ENCODE data around the gene RNF43.

Gene RNF43

GRCh38 chr17:58384897-58385296 is 32.4 kb downstream of the RNF43 start:
- H3K27ac ChIP-seq (ENCODE audit: low read length) = no peak overlapping the region
- H3K9me3 ChIP-seq (ENCODE audit: insufficient read depth, low read length) = no peaks in the 10 kb centered on the region
- no peak overlapping the region for H3K4me2 ChIP-seq (ENCODE audit: low read length)
- H3K4me3 ChIP-seq (ENCODE audit: low read length) = no peak overlapping the region
- H3K79me2 ChIP-seq (ENCODE audit: low read length) = no peaks in the 10 kb centered on the region
- H3K9ac ChIP-seq (ENCODE audit: low read length) = no peak overlapping the region
- H4K20me1 ChIP-seq (ENCODE audit: insufficient read depth, low read length) = no peaks in the 10 kb centered on the region
- H2AFZ ChIP-seq (ENCODE audit: low read depth, low read length) = no peak overlapping the region
- no peaks in the 10 kb centered on the region for H3K36me3 ChIP-seq (replicated peaks; ENCODE audit: low read depth, low read length)
- H3K27me3 ChIP-seq (ENCODE audit: low read depth, low read length) = no peaks in the 10 kb centered on the region
- H3K4me1 ChIP-seq (ENCODE audit: low read length) = peaks cover 25% of the 10 kb centered on the region
- TF ChIP-seq EZH2phosphoT487 (IDR thresholded peaks at IDR 0.05; ENCODE audit: low read depth) (no peak), CTCF (IDR thresholded peaks at IDR 0.05; ENCODE audit: low read depth, low read length) (no peak)

- peaks cover 19% of the 10 kb centered on the region for H3K4me1 ChIP-seq (ENCODE audit: low read length)
- H4K20me1 ChIP-seq (ENCODE audit: insufficient read depth, low read length) = no peaks in the 10 kb centered on the region
- H3K27ac ChIP-seq (ENCODE audit: low read length) = no peak overlapping the region
- no peaks in the 10 kb centered on the region for H3K9me3 ChIP-seq (ENCODE audit: insufficient read depth, low read length)
- H3K4me2 ChIP-seq (ENCODE audit: low read length) = no peak overlapping the region
- no peaks in the 10 kb centered on the region for H3K27me3 ChIP-seq (ENCODE audit: low read depth, low read length)
- H3K36me3 ChIP-seq (replicated peaks; ENCODE audit: low read depth, low read length) = no peaks in the 10 kb centered on the region
- H3K4me3 ChIP-seq (ENCODE audit: low read length) = no peak overlapping the region
- H3K79me2 ChIP-seq (ENCODE audit: low read length) = no peaks in the 10 kb centered on the region
- no peak for TF ChIP-seq EZH2phosphoT487 (IDR thresholded peaks at IDR 0.05; ENCODE audit: low read depth)
- no peak for TF ChIP-seq CTCF (IDR thresholded peaks at IDR 0.05; ENCODE audit: low read depth, low read length)
- no peak overlapping the region for H2AFZ ChIP-seq (ENCODE audit: low read depth, low read length)
- H3K9ac ChIP-seq (ENCODE audit: low read length) = no peak overlapping the region
Observed at GRCh38 chr17:58383892-58384462, 33.4 kb downstream of the RNF43 start.

- H3K9ac ChIP-seq (ENCODE audit: low read length) = no peak overlapping the region; the same call in 1 of the 2 replicates
- H2AFZ ChIP-seq (ENCODE audit: low read depth, low read length) = peak overlapping the region; percentile 95
- H3K36me3 ChIP-seq (replicated peaks; ENCODE audit: low read depth, low read length) = no peaks in the 10 kb centered on the region
- no peaks in the 10 kb centered on the region for H3K79me2 ChIP-seq (ENCODE audit: low read length)
- H4K20me1 ChIP-seq (ENCODE audit: insufficient read depth, low read length) = no peaks in the 10 kb centered on the region
- peak overlapping the region; percentile 92 for H3K4me2 ChIP-seq (ENCODE audit: low read length)
- TF ChIP-seq EZH2phosphoT487 (IDR thresholded peaks at IDR 0.05; ENCODE audit: low read depth) = no peak
- TF ChIP-seq CTCF (IDR thresholded peaks at IDR 0.05; ENCODE audit: low read depth, low read length) = no peak
- no peak overlapping the region for H3K27ac ChIP-seq (ENCODE audit: low read length)
- no peaks in the 10 kb centered on the region for H3K27me3 ChIP-seq (ENCODE audit: low read depth, low read length)
- H3K4me1 ChIP-seq (ENCODE audit: low read length) = peaks cover 18% of the 10 kb centered on the region
- H3K9me3 ChIP-seq (ENCODE audit: insufficient read depth, low read length) = no peaks in the 10 kb centered on the region
- peak overlapping the region; percentile 60; the same call in 1 of the 2 replicates for H3K4me3 ChIP-seq (ENCODE audit: low read length)
Observed at GRCh38 chr17:58382872-58383242, 34.5 kb downstream of the RNF43 start.

GRCh38 chr17:58382108-58382871 is 35.0 kb downstream of the RNF43 start:
- Histone ChIP-seq H3K9ac (ENCODE audit: low read length) (no peak overlapping the region; the same call in 1 of the 2 replicates), H4K20me1 (ENCODE audit: insufficient read depth, low read length) (no peaks in the 10 kb centered on the region), H3K4me2 (ENCODE audit: low read length) (peak overlapping the region; percentile 92), H2AFZ (ENCODE audit: low read depth, low read length) (peak overlapping the region; percentile 95), H3K79me2 (ENCODE audit: low read length) (no peaks in the 10 kb centered on the region), H3K4me3 (ENCODE audit: low read length) (peak overlapping the region; percentile 60), H3K4me1 (ENCODE audit: low read length) (peaks cover 18% of the 10 kb centered on the region), H3K36me3 (replicated peaks; ENCODE audit: low read depth, low read length) (no peaks in the 10 kb centered on the region), H3K27ac (ENCODE audit: low read length) (0 out of 2 replicates have a peak overlapping the region, but pooled peaks have one; percentile 20), H3K9me3 (ENCODE audit: insufficient read depth, low read length) (no peaks in the 10 kb centered on the region), H3K27me3 (ENCODE audit: low read depth, low read length) (no peaks in the 10 kb centered on the region)
- TF ChIP-seq EZH2phosphoT487 (IDR thresholded peaks at IDR 0.05; ENCODE audit: low read depth) (no peak), CTCF (IDR thresholded peaks at IDR 0.05; ENCODE audit: low read depth, low read length) (no peak)

Data from OCI-LY3 (cell line).